ENCODE results near the gene EAF2.
"Not testable (repeated sequence)": the region's sequence is repeated elsewhere in the genome, so short reads cannot be mapped to it uniquely, and the experiment has no call there.

The EAF2 gene

GRCh38 chr3:121834671-121835464 lies at the start of gene EAF2, which contains the start of gene IQCB1:
EAF2 (plus strand) TSS chr3:121835209; CDS start chr3:121835286, 77 bp downstream.
IQCB1 (minus strand) TSS chr3:121835060; CDS start chr3:121828960, 6,100 bp downstream.
- peak; percentile 95 for DNase-seq

GRCh38 chr3:121786485-121786884 lies 48.5 kb upstream of the EAF2 start:
- DNase-seq, result no peak

- no peak for DNase-seq
These were observed 41.9 kb upstream of the EAF2 start for GRCh38 chr3:121793078-121793477.

GRCh38 chr3:121794264-121794983 lies 40.6 kb upstream of the EAF2 start:
- DNase-seq, result no peak

- DNase-seq, result no peak
These were observed 38.0 kb upstream of the EAF2 start for GRCh38 chr3:121796970-121797369.

- DNase-seq, result no peak
These were observed 34.1 kb upstream of the EAF2 start for GRCh38 chr3:121800906-121801305.

GRCh38 chr3:121803771-121804320 lies 31.2 kb upstream of the EAF2 start:
- no peak for DNase-seq

- DNase-seq, result no peak
These were observed 25.8 kb upstream of the EAF2 start for GRCh38 chr3:121809249-121809648.

- DNase-seq, result no peak
These were observed 17.3 kb upstream of the EAF2 start for GRCh38 chr3:121817753-121818152.

- no peak for DNase-seq
These were observed 16.4 kb upstream of the EAF2 start for GRCh38 chr3:121818578-121818977.

GRCh38 chr3:121819236-121819635 lies 15.8 kb upstream of the EAF2 start:
- no peak for DNase-seq

GRCh38 chr3:121821421-121822199 lies 13.4 kb upstream of the EAF2 start:
- no peak for DNase-seq

GRCh38 chr3:121822973-121823372 lies 12.0 kb upstream of the EAF2 start:
- DNase-seq, result no peak

GRCh38 chr3:121834157-121834670 lies 795 bp upstream of the EAF2 start:
- no peak for DNase-seq

GRCh38 chr3:121835465-121835801 lies 424 bp downstream of the EAF2 start:
- peak; percentile 42 for DNase-seq

GRCh38 chr3:121836064-121836463 lies 1.1 kb downstream of the EAF2 start:
- DNase-seq, result no peak

- DNase-seq, result no peak
These were observed 1.5 kb downstream of the EAF2 start for GRCh38 chr3:121836481-121836880.

- no peak for DNase-seq
These were observed 5.0 kb downstream of the EAF2 start for GRCh38 chr3:121839962-121840361.

GRCh38 chr3:121844892-121845291 lies 9.9 kb downstream of the EAF2 start:
- DNase-seq, result no peak

GRCh38 chr3:121852256-121852655 lies 17.2 kb downstream of the EAF2 start:
- no peak for DNase-seq

- no peak for DNase-seq
These were observed 20.5 kb downstream of the EAF2 start for GRCh38 chr3:121855555-121855954.

- not testable (repeated sequence) for DNase-seq
These were observed 22.8 kb downstream of the EAF2 start for GRCh38 chr3:121857778-121858177.

- not testable (repeated sequence) for DNase-seq
These were observed 28.2 kb downstream of the EAF2 start for GRCh38 chr3:121863247-121863646.
